SK-N-MC (cell line): ENCODE data around the gene CPLX1.

ENCODE experiments used
- DNase-seq: peaks from one replicate; pipeline ENCODE4 v3.0.0-alpha.2; 2011; ENCODE audit warnings: low read depth, low spot score
- H3K27ac ChIP-seq: fragments of 200-600 bp; sonication (generic); 2 replicates; pipeline ENCODE4 v1.5.1; 2016; ENCODE audit warnings: mixed run types
- H3K36me3 ChIP-seq: fragments of 200-600 bp; sonication (generic); 2 replicates; pipeline ENCODE4 v1.6.1; 2017; ENCODE audit warnings: antibody characterized with exemption, low read length, mixed read lengths; ENCODE audit not compliant: insufficient read depth
- H3K4me3 ChIP-seq: fragments of 200-600 bp; sonication (generic); 2 replicates; pipeline ENCODE4 v1.5.1; 2016
- H3K9ac ChIP-seq: fragments of 200-600 bp; sonication (generic); 2 replicates; pipeline ENCODE4 v1.8.0; 2017; ENCODE audit warnings: mixed run types, mixed read lengths; ENCODE audit not compliant: insufficient read length
- H3K9me3 ChIP-seq: fragments of 200-600 bp; sonication (generic); 2 replicates; pipeline ENCODE4 v1.6.1; 2017; ENCODE audit warnings: low read depth, mild to moderate bottlenecking, antibody characterized with exemption, low read length, moderate library complexity, mixed read lengths
- EZH2 ChIP-seq: fragments of 200-600 bp; sonication (generic); IDR thresholded peaks from one replicate; pipeline ENCODE4 v1.6.1; 2017; ENCODE audit warnings: antibody characterized with exemption
- FOXP2 ChIP-seq: optimal IDR thresholded peaks from 2 replicates; pipeline ENCODE3; 2011; ENCODE audit warnings: mild to moderate bottlenecking, moderate library complexity; ENCODE audit not compliant: insufficient read depth; ENCODE audit errors: extremely low read length, control extremely low read depth
- POLR2AphosphoS5 ChIP-seq: IDR thresholded peaks from 2 replicates; pipeline ENCODE4 v1.6.1; 2012; ENCODE audit warnings: mild to moderate bottlenecking, low read depth, low read length, borderline replicate concordance

CPLX1 gene

GRCh38 chr4:822361-823175, 3.4 kb downstream of the CPLX1 start:
- no peaks in the 10 kb centered on the region for H3K9me3 ChIP-seq
- H3K4me3 ChIP-seq, result no peak overlapping the region
- H3K27ac ChIP-seq, result no peak overlapping the region
- DNase-seq, result no peak
- no peak overlapping the region for H3K9ac ChIP-seq
- no peaks in the 10 kb centered on the region for H3K36me3 ChIP-seq
- TF ChIP-seq FOXP2, result no peak
- TF ChIP-seq EZH2, result no peak
- TF ChIP-seq POLR2AphosphoS5, result no peak

- H3K36me3 ChIP-seq, result no peaks in the 10 kb centered on the region
- no peak overlapping the region for H3K9ac ChIP-seq
- H3K27ac ChIP-seq, result no peak overlapping the region
- no peak overlapping the region for H3K4me3 ChIP-seq
- TF ChIP-seq EZH2 (no peak), FOXP2 (no peak), POLR2AphosphoS5 (no peak)
- H3K9me3 ChIP-seq, result no peaks in the 10 kb centered on the region
- no peak for DNase-seq
Measured at GRCh38 chr4:821631-822030, 4.3 kb downstream of the CPLX1 start.

GRCh38 chr4:821181-821591, 4.7 kb downstream of the CPLX1 start:
- Histone ChIP-seq H3K9me3 (no peaks in the 10 kb centered on the region), H3K36me3 (no peaks in the 10 kb centered on the region), H3K4me3 (no peak overlapping the region), H3K27ac (no peak overlapping the region), H3K9ac (no peak overlapping the region)
- TF ChIP-seq POLR2AphosphoS5, result no peak
- TF ChIP-seq FOXP2, result no peak
- no peak for DNase-seq

- Histone ChIP-seq H3K9ac (no peak overlapping the region), H3K27ac (no peak overlapping the region), H3K9me3 (no peaks in the 10 kb centered on the region), H3K4me3 (no peak overlapping the region), H3K36me3 (no peaks in the 10 kb centered on the region)
- DNase-seq, result no peak
- TF ChIP-seq POLR2AphosphoS5 (no peak), FOXP2 (no peak), EZH2 (no peak)
Measured at GRCh38 chr4:820230-821172, 5.4 kb downstream of the CPLX1 start.

GRCh38 chr4:819401-820229, 6.3 kb downstream of the CPLX1 start:
- no peak overlapping the region for H3K4me3 ChIP-seq
- H3K36me3 ChIP-seq, result no peaks in the 10 kb centered on the region
- no peak overlapping the region for H3K9ac ChIP-seq
- no peak overlapping the region for H3K27ac ChIP-seq
- DNase-seq, result no peak
- no peaks in the 10 kb centered on the region for H3K9me3 ChIP-seq
- TF ChIP-seq FOXP2, result no peak
- TF ChIP-seq POLR2AphosphoS5, result no peak
- TF ChIP-seq EZH2, result no peak

- DNase-seq, result no peak
- Histone ChIP-seq H3K36me3 (no peaks in the 10 kb centered on the region), H3K27ac (no peak overlapping the region), H3K4me3 (no peak overlapping the region), H3K9me3 (no peaks in the 10 kb centered on the region), H3K9ac (no peak overlapping the region)
- TF ChIP-seq EZH2 (no peak), FOXP2 (no peak), POLR2AphosphoS5 (no peak)
Measured at GRCh38 chr4:818106-818921, 7.6 kb downstream of the CPLX1 start.

- no peak for DNase-seq
- Histone ChIP-seq H3K27ac (no peak overlapping the region), H3K36me3 (no peaks in the 10 kb centered on the region), H3K4me3 (no peak overlapping the region), H3K9ac (no peak overlapping the region), H3K9me3 (no peaks in the 10 kb centered on the region)
- TF ChIP-seq FOXP2 (no peak), POLR2AphosphoS5 (no peak), EZH2 (no peak)
Measured at GRCh38 chr4:815464-816146, 10.3 kb downstream of the CPLX1 start.
